Stimulated activated naive CD4-positive, alpha-beta T cell (primary cell): Measurements from ENCODE around the gene ORC5.
"Not testable (repeated sequence)": the region's sequence is repeated elsewhere in the genome, so short reads cannot be mapped to it uniquely, and the experiment has no call there.

Experiments used
- DNase-seq, 6 experiments: peaks; one replicate each; lab custom pipeline; 2025; lab: John Stamatoyannopoulos, UW

The ORC5 gene

DNA sequence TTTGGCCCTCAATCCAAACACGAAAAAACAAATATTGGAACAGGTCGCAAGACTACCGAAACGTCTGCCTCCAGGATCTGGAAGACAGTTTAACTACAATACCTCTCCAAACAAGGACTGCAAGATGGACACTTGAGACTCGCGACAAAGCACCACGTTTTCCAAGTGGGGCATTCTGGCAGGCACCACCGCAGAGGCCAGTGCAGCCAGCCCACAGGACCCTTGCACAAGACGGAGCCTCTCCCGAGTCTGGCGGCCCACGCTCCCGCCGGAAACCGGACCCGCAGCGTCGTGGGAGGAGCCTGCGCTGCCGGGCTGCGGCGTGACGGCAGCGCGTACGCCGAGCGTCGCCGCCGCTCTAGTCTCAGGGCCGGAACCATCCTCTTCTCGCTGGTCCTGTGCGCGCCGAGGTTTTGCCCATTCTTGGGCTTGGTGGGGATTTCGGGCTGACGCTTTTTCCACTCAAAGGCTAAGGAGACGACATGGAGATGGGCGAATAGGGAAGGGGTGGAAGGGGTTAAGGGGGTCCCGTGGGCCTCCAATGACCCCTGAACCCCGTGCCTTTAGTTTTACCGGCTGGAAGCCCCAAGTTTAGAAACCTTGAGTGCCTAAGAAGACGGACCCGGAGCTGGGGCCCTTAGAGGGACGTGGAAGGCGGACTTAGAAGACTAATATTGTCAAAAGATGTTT, at the start of gene ORC5:
Gene ORC5 (minus strand): TSS at position 283 of the 690 bp plus-strand sequence. CDS start 109 bp downstream, at position 174.
- peak; percentile 41 to 71 (median 52) for DNase-seq

DNA sequence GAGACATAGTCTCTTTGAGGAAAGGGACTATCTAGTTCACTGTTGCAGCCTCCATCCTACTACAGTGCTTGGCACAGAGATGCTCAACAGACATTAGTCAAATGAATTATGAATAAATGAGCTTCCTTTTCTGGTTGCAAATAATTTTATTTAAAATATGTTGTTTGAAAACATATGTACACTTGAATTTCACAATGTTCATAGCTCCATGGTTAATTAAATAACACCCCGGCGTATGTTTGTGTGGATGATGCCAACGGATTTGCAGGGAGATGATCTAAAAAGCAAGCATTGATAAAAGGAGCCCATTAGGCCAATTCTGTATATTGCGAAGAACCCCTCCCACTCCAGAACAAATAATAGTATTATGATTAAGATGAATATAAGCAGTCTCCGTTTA, 47.8 kb upstream of the ORC5 start:
- DNase-seq = no peak

GRCh38 chr7:104255194-104255593, 47.4 kb upstream of the ORC5 start:
- DNase-seq = no peak

DNA sequence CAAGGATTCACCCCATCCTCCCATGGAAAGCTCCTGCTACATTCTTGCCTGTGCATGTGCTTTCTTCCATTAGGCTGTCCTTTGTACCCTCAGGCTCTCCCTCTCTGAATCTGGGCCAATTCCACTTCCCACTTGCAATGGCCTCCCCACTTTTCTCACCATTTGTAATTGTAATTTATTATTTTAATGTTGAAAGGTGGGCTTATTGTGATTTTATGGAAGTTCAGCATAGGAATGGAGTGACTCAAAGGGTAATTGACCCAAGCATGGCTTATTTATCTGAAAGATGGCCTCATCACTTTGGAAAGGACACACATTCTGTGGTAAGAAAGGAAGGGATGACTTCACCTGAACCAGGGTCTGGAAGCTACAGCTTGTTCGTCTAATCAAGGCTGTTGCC, 46.9 kb upstream of the ORC5 start:
- DNase-seq = no peak

DNA sequence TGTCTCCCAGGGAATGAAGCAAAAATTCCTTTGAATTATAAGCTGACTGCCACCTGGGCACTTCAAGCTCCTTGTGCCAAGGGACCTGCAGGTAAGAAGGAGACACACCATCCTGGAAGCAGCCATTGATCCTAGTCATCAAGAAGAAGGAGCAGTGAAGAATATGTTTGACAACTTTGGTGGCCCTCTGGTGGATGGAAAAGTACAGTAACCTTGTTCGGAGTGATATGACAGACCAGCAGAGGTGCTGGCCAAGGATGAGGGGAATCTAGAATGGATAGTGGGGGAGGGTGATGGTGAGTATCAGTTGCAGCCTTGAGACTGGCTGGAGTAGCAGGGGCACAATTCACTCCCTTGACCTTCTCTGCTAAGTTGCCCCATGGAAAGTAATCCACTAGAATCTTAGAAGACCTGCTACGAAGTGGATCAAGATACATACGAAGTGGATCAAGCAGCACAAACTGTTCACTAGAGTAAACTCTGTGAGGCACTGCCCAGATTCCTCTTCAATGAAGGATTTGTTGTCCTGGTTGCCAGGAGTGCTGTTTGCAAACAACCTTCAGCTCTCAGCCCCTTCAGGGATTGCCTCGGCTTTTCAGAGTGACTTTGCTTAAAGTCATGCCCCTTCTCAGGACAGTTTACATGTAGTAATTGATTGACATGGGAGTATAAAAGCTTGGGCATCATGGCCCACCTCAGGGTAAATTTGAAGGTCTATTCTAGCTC, 44.8 kb upstream of the ORC5 start:
- DNase-seq = no peak

GRCh38 chr7:104242638-104243037, 34.8 kb upstream of the ORC5 start:
- DNase-seq = no peak

DNA sequence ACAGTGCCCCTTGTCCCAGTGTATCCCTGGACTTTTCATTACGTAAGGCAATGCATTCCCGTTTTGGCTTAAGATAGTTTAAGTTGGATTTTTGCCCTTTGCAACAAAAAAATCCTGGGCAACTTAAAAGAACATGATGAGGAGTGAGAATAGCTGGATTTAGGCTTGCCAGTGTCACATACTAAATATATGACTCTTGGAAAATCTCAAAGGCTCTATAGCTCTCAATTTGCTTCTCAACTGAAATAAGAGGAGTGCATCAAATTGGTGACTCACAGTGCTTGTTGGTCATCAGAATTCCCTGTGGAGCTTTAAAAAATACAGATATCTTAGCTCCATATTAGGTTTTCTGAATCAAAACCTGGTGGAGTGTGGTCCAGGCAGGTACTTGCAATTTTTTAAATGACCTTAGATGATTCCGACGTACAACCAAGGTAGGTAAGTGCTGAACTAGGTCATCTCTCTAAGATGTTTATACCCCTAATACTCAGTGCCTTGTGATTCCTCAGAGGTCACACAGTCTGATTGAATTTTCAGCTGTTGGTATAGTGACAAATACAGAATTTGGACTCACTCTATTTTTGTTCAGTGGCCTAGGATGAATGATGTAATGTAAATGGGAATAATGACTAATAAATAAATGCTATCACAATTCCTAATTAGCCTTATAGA, 33.9 kb upstream of the ORC5 start:
- DNase-seq = no peak

DNA sequence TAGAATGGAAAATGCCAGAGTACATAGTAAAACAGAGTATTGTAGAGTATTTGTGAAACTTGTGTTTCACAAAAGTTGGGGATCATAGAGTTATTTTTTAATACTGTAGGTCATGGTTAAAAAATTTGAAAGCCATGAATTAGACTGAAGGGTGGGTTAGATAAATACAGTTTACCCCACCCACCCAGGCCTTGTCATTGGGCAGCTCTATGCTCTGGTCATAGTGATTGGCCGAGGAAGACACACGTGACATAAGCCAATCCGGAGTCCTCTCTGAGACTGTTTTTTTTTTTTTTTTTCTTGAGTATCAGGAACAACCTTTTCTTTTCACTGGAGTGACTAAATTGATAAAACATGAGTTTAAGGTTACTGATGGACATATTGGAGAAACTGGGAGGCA, 33.3 kb upstream of the ORC5 start:
- DNase-seq = no peak

DNA sequence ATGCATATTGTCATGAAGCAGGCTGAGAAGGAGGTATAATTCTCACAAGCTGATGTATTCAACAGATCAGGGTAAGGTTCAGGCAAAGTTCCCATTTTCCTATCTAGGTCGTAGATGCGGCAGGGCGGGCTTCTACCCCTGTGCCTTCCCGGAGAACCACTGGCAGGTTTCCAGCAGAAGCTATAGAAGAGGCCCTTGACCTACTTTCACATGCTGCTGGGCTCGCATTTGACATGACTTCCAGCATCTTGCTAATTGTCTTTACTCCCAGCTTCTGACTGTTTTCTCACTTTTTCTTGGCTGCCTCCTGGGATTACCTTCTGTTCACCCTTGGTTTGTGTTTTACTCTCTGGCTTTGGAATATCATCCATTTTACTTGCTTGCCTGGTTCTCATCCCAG, 32.6 kb upstream of the ORC5 start:
- DNase-seq = no peak

DNA sequence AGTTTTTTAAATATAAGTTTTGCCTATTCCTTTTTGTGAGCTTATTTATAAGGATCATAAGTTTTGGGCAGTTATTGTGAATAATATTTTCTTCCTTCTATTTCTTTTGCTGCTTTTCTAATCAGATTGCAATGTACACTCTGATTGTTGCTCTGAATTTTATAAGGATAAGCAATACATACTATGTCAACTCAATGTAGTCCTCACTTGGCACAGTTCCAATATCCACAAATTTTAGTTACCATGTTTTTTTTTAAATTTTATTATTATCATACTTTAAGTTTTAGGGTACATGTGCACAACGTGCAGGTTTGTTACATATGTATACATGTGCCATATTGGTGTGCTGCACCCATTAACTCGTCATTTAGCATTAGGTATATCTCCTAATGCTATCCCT, 27.2 kb upstream of the ORC5 start:
- not testable (repeated sequence) for DNase-seq

- DNase-seq = peak; percentile 1 to 40 (median 10)
Observed at GRCh38 chr7:104231054-104232046, 23.5 kb upstream of the ORC5 start.

- DNase-seq = no peak
Observed at GRCh38 chr7:104230606-104231005, 22.8 kb upstream of the ORC5 start.

- DNase-seq = no peak
Observed at GRCh38 chr7:104228442-104228841, 20.6 kb upstream of the ORC5 start.

GRCh38 chr7:104225451-104225850, 17.6 kb upstream of the ORC5 start:
- no peak for DNase-seq

GRCh38 chr7:104217620-104218019, 9.8 kb upstream of the ORC5 start:
- no peak for DNase-seq

DNA sequence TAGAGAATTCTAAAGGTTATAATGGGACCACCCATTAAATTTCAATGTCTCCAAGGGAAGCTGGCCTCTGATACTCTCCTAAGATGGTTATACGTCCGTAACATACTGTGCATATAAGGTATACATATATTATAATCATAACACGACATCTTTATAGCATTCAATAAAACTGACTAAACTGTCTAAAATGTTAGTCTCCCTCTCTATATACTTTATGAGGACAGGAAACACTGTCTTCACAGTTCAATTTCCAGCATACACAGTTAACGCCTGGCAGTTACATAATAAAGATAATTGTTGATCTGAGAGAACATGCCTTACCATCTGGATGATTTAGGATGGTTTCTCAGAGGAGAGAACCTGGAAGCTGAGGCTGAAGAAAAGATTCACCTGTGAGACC, 1.2 kb upstream of the ORC5 start:
- DNase-seq = no peak

- DNase-seq = no peak
Observed at GRCh38 chr7:104208421-104208780, 588 bp upstream of the ORC5 start.

DNA sequence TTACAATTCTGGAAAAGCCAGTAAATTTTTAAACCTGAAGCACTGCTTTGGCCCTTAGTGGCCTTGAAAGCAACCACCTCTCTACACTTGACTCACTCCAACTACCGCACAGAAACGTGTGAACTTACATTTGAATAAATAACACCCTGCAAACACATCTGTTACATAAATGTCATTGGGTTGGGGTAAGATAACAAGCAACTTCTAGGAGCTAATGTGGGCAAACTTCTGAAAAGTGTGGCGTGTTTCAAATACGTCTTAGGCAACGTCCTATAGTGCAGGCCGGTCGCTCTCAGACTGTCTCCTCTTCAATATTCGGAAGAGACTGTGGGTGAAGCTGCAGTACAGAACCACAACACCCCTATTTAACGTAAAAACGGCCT, 474 bp downstream of the ORC5 start:
- DNase-seq = peak in 1 of 6 experiments; percentile 43

DNA sequence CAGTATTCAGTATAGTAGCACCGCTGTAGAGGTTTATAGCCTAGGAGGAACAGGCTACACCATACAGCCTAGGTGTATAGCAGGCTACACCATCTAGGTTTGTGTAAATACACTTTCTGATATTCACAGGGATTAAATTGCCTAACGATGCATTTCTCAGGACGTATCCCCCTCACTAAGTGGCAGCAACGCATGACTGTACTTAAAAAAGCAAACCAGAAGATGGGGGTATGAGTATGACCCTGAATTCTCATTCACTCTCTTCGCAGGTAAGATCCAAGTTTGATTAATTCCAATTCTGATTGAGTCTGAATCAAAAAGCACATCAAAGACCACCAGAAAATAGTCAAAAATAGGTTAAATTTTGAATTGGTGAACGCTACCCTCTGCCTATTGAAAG, 972 bp downstream of the ORC5 start:
- DNase-seq = no peak

DNA sequence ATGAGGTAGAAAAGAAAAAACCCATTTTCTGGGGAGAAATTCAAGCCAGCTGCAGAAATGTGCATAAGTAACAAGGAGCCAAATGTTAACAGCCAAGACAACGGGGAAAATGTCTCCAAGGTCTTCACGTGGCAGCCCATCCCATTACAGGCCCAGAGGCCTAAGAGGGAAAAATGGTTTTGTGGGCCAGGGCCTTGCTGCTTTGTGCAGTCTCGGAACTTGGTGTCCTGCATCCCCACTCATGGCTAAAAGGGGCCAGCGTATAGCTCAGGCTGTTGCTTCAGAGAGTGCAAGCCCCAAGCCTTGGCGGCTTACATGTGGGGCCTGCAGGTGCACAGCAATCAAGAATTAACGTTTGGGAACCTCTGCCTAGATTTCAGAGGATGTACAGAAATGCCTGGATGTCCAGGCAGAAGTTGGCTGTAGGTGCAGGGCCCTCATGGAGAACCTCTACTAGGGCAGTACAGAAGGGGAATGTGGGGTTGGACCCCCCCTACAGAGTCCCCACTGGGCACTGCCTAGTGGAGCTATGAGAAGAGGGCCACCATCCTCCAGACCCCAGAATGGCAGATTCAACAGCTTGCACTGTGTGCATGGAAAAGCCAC, 9.0 kb downstream of the ORC5 start:
- no peak for DNase-seq

GRCh38 chr7:104196161-104196560, 11.7 kb downstream of the ORC5 start:
- DNase-seq = no peak

- no peak for DNase-seq
Observed at GRCh38 chr7:104192434-104192833, 15.4 kb downstream of the ORC5 start.
